ENCODE data around the gene FAM151A. TPM values are rescaled to one million over a fixed set of nuclear protein-coding genes. Genes with fewer than 3 reads are reported as not detected.
A peak's percentile ranks its signal among the peaks of the same experiment; 100 is the strongest.

Gene FAM151A
- polyA plus RNA-seq, 1 donor (not counting 4 experiments of a cell fraction or from before 2014, with no cell fraction given), result 0.07 TPM

GRCh38 chr1:54572542-54572850 lies 50.8 kb downstream of the FAM151A start:
- H3K27ac ChIP-seq (ENCODE audit: control insufficient read depth, insufficient read depth, low read length), result no peak overlapping the region
- DNase-seq (ENCODE audit: low read depth, low spot score) (no peak), FAIRE-seq (no peak)
- H3K9me1 ChIP-seq (ENCODE audit: control insufficient read depth, extremely low read depth, insufficient read depth, low read length), result peaks cover 2% of the 10 kb centered on the region
- H3K4me3 ChIP-seq (ENCODE audit: control insufficient read depth in 2 of 3, extremely low read depth in 1 of 3, insufficient read depth in 2 of 3, low read depth in 1 of 3, low read length in 3 of 3), result no peak overlapping the region
- H3K4me2 ChIP-seq (ENCODE audit: control insufficient read depth, extremely low read depth, insufficient read depth, low read depth, low read length), result no peak overlapping the region
- H3K79me2 ChIP-seq (ENCODE audit: control insufficient read depth, insufficient read depth, low read length), result no peaks in the 10 kb centered on the region
- H3K36me3 ChIP-seq (ENCODE audit: control insufficient read depth in 2 of 2, extremely low read depth in 1 of 2, insufficient read depth in 2 of 2, low read length in 2 of 2), result no peaks in the 10 kb centered on the region
- no peak for TF ChIP-seq CTCF (optimal IDR thresholded peaks at IDR 0.05 in 1 of 3, IDR thresholded peaks at IDR 0.05 in 1 of 3, conservative IDR thresholded peaks at IDR 0.05 in 1 of 3; ENCODE audit: extremely low read depth in 1 of 3, insufficient read depth in 2 of 3, low read length in 3 of 3)
- TF ChIP-seq EZH2 (IDR thresholded peaks at IDR 0.05; ENCODE audit: low read length), result no peak
- H2AFZ ChIP-seq (ENCODE audit: control insufficient read depth, low read length), result no peak overlapping the region
- dilution Hi-C loops (cut with MboI; ENCODE audit: extremely low pct_ligation_motif_present, low sequenced_read_pairs), result no loop called here
- no peaks in the 10 kb centered on the region for H3K9me3 ChIP-seq (ENCODE audit: control insufficient read depth, low read depth, low read length)
- no peaks in the 10 kb centered on the region for H4K20me1 ChIP-seq (ENCODE audit: control insufficient read depth, extremely low read depth, insufficient read depth, low read length)
- H3K9ac ChIP-seq (ENCODE audit: control insufficient read depth, extremely low read depth, insufficient read depth, low read length), result no peak overlapping the region
- H3K4me1 ChIP-seq (ENCODE audit: control insufficient read depth, extremely low read depth, insufficient read depth, low read length), result peaks cover 33% of the 10 kb centered on the region
- no peaks in the 10 kb centered on the region for H3K27me3 ChIP-seq (ENCODE audit: control insufficient read depth, extremely low read depth, insufficient read depth, low read length)

GRCh38 chr1:54571803-54572541 lies 51.4 kb downstream of the FAM151A start:
- Histone ChIP-seq H2AFZ (ENCODE audit: control insufficient read depth, low read length) (no peak overlapping the region), H3K9ac (ENCODE audit: control insufficient read depth, extremely low read depth, insufficient read depth, low read length) (no peak overlapping the region), H4K20me1 (ENCODE audit: control insufficient read depth, extremely low read depth, insufficient read depth, low read length) (no peaks in the 10 kb centered on the region), H3K9me3 (ENCODE audit: control insufficient read depth, low read depth, low read length) (no peaks in the 10 kb centered on the region), H3K27ac (ENCODE audit: control insufficient read depth, insufficient read depth, low read length) (no peak overlapping the region), H3K36me3 (ENCODE audit: control insufficient read depth in 2 of 2, extremely low read depth in 1 of 2, insufficient read depth in 2 of 2, low read length in 2 of 2) (no peaks in the 10 kb centered on the region), H3K4me2 (ENCODE audit: control insufficient read depth, extremely low read depth, insufficient read depth, low read depth, low read length) (no peak overlapping the region), H3K9me1 (ENCODE audit: control insufficient read depth, extremely low read depth, insufficient read depth, low read length) (peaks cover 2% of the 10 kb centered on the region), H3K27me3 (ENCODE audit: control insufficient read depth, extremely low read depth, insufficient read depth, low read length) (no peaks in the 10 kb centered on the region), H3K4me3 (ENCODE audit: control insufficient read depth in 2 of 3, extremely low read depth in 1 of 3, insufficient read depth in 2 of 3, low read depth in 1 of 3, low read length in 3 of 3) (no peak overlapping the region), H3K4me1 (ENCODE audit: control insufficient read depth, extremely low read depth, insufficient read depth, low read length) (peaks cover 33% of the 10 kb centered on the region), H3K79me2 (ENCODE audit: control insufficient read depth, insufficient read depth, low read length) (no peaks in the 10 kb centered on the region)
- dilution Hi-C loops (cut with MboI; ENCODE audit: extremely low pct_ligation_motif_present, low sequenced_read_pairs), result no loop called here
- FAIRE-seq, result no peak
- no peak for DNase-seq (ENCODE audit: low read depth, low spot score)
- TF ChIP-seq EZH2 (IDR thresholded peaks at IDR 0.05; ENCODE audit: low read length) (no peak), CTCF (optimal IDR thresholded peaks at IDR 0.05 in 1 of 3, IDR thresholded peaks at IDR 0.05 in 1 of 3, conservative IDR thresholded peaks at IDR 0.05 in 1 of 3; ENCODE audit: extremely low read depth in 1 of 3, insufficient read depth in 2 of 3, low read length in 3 of 3) (peak in 1 of 3 experiments; percentile 24)

Measured in keratinocyte (primary cell).